ENCODE measurements around the gene SORT1.

The SORT1 gene

GRCh38 chr1:109275706-109276345 lies 121.9 kb downstream of the SORT1 start:
- Histone ChIP-seq H3K4me3 (no peak overlapping the region), H3K36me3 (ENCODE audit: insufficient read depth, low read length) (peaks cover 24% of the 10 kb centered on the region), H3K9ac (ENCODE audit: insufficient read length) (no peak overlapping the region), H3K9me3 (ENCODE audit: low read depth, low read length) (no peaks in the 10 kb centered on the region), H3K27ac (no peak overlapping the region)
- TF ChIP-seq POLR2AphosphoS5 (IDR thresholded peaks at IDR 0.05; ENCODE audit: borderline replicate concordance, low read depth, low read length) (peak; percentile 15; the same call in 1 of the 2 replicates), FOXP2 (optimal IDR thresholded peaks at IDR 0.05; ENCODE audit: control extremely low read depth, extremely low read length, insufficient read depth) (no peak)
- DNase-seq (ENCODE audit: low read depth, low spot score): no peak

- H3K9me3 ChIP-seq (ENCODE audit: low read depth, low read length): no peaks in the 10 kb centered on the region
- no peak overlapping the region for H3K4me3 ChIP-seq
- no peak for DNase-seq (ENCODE audit: low read depth, low spot score)
- peaks cover 14% of the 10 kb centered on the region for H3K36me3 ChIP-seq (ENCODE audit: insufficient read depth, low read length)
- no peak overlapping the region for H3K27ac ChIP-seq
- H3K9ac ChIP-seq (ENCODE audit: insufficient read length): no peak overlapping the region
- TF ChIP-seq FOXP2 (optimal IDR thresholded peaks at IDR 0.05; ENCODE audit: control extremely low read depth, extremely low read length, insufficient read depth) (no peak), EZH2 (IDR thresholded peaks at IDR 0.05) (no peak), POLR2AphosphoS5 (IDR thresholded peaks at IDR 0.05; ENCODE audit: borderline replicate concordance, low read depth, low read length) (no peak)
Measured at GRCh38 chr1:109274533-109275476, 122.9 kb downstream of the SORT1 start.

DNA sequence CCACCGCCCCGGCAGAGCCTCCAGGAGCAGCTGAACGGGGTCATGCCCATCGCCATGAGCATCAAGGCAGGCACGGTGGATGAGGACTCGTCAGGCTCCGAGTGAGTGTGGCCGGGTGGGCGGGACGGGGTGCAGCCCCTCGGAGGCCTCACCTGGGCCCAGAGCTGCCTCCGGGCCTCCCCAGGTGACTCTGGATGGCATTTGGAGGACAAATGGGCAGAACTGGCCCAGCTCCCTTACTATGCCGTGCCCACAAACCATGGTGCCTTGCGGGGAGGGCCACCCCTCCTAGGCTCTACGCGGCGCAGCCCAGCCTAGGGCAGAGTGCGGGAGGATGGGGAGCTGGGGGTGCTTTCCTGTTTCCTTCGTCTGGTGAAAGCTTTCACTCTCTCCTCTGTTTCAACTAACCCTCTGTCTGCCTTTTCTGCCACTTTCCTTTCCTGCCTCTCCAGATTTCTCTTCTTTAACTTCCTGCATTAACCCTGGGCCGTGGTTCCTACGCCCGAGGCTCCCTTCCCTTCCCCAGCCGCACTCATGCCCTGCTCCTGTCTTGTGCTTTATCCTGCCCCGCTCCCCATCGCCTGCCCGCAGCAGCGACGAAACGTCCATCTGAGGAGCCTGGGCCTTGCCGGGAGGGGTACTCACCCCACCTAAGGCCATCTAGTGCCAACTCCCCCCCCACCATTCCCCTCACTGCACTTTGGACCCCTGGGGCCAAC lies 124.0 kb downstream of the SORT1 start:
- Histone ChIP-seq H3K27ac (peak overlapping the region; percentile 46; the same call in 1 of the 2 replicates), H3K4me3 (no peak overlapping the region), H3K9ac (ENCODE audit: insufficient read length) (no peak overlapping the region), H3K9me3 (ENCODE audit: low read depth, low read length) (no peaks in the 10 kb centered on the region), H3K36me3 (ENCODE audit: insufficient read depth, low read length) (peaks cover 6% of the 10 kb centered on the region; the same call in 1 of the 2 replicates)
- no peak for DNase-seq (ENCODE audit: low read depth, low spot score)
- no peak for TF ChIP-seq EZH2 (IDR thresholded peaks at IDR 0.05)
- no peak for TF ChIP-seq POLR2AphosphoS5 (IDR thresholded peaks at IDR 0.05; ENCODE audit: borderline replicate concordance, low read depth, low read length)
- no peak for TF ChIP-seq FOXP2 (optimal IDR thresholded peaks at IDR 0.05; ENCODE audit: control extremely low read depth, extremely low read length, insufficient read depth)

GRCh38 chr1:109272831-109273547 lies 124.7 kb downstream of the SORT1 start:
- DNase-seq (ENCODE audit: low read depth, low spot score): no peak
- Histone ChIP-seq H3K4me3 (no peak overlapping the region), H3K36me3 (ENCODE audit: insufficient read depth, low read length) (no peaks in the 10 kb centered on the region; the same call in 1 of the 2 replicates), H3K27ac (no peak overlapping the region), H3K9me3 (ENCODE audit: low read depth, low read length) (no peaks in the 10 kb centered on the region), H3K9ac (ENCODE audit: insufficient read length) (no peak overlapping the region)
- TF ChIP-seq FOXP2 (optimal IDR thresholded peaks at IDR 0.05; ENCODE audit: control extremely low read depth, extremely low read length, insufficient read depth): no peak
- no peak for TF ChIP-seq POLR2AphosphoS5 (IDR thresholded peaks at IDR 0.05; ENCODE audit: borderline replicate concordance, low read depth, low read length)
- no peak for TF ChIP-seq EZH2 (IDR thresholded peaks at IDR 0.05)

DNA sequence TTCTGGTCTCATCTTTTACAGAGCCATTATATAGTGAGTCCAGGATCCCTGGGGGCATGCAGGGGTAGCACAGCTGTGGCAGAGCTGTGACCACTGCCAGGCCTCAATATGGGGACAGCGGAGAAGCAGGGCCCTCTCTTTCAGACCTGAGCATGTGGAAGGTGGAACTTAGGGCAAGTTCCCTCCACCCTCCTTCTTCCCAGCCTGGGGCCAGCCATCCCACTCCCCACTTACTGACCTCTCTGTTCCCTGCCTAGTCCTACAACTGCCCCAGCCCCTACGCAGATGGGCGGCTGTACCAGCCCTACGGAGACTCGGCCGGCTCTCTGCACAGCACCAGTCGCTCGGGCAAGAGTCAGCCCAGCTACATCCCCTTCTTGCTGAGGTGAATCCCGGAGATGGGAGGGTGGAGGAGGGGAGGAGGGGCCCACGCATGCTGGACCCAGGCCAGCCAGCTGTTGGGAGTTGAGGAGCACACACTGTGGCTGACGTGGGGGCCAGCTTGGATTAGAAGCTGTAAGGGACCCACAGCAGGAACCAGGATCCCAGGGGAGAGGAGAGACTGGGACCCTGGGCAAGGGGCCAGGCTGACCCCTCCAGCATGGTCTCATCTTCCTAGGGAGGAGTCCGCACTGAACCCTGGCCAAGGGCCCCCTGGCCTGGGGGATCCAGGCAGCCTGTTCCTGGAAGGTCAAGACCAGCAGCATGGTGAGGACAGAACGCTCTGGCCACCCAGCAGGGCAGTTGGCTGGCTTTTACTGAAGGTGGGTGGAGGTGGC lies 125.5 kb downstream of the SORT1 start:
- Histone ChIP-seq H3K27ac (no peak overlapping the region), H3K4me3 (no peak overlapping the region), H3K9me3 (ENCODE audit: low read depth, low read length) (no peaks in the 10 kb centered on the region), H3K36me3 (ENCODE audit: insufficient read depth, low read length) (no peaks in the 10 kb centered on the region; the same call in 1 of the 2 replicates), H3K9ac (ENCODE audit: insufficient read length) (no peak overlapping the region)
- TF ChIP-seq EZH2 (IDR thresholded peaks at IDR 0.05): no peak
- no peak for TF ChIP-seq POLR2AphosphoS5 (IDR thresholded peaks at IDR 0.05; ENCODE audit: borderline replicate concordance, low read depth, low read length)
- no peak for TF ChIP-seq FOXP2 (optimal IDR thresholded peaks at IDR 0.05; ENCODE audit: control extremely low read depth, extremely low read length, insufficient read depth)
- DNase-seq (ENCODE audit: low read depth, low spot score): no peak

- Histone ChIP-seq H3K36me3 (ENCODE audit: insufficient read depth, low read length) (no peaks in the 10 kb centered on the region; the same call in 1 of the 2 replicates), H3K4me3 (no peak overlapping the region), H3K9me3 (ENCODE audit: low read depth, low read length) (no peaks in the 10 kb centered on the region), H3K27ac (no peak overlapping the region), H3K9ac (ENCODE audit: insufficient read length) (no peak overlapping the region)
- DNase-seq (ENCODE audit: low read depth, low spot score): no peak
- TF ChIP-seq FOXP2 (optimal IDR thresholded peaks at IDR 0.05; ENCODE audit: control extremely low read depth, extremely low read length, insufficient read depth) (no peak), EZH2 (IDR thresholded peaks at IDR 0.05) (no peak), POLR2AphosphoS5 (IDR thresholded peaks at IDR 0.05; ENCODE audit: borderline replicate concordance, low read depth, low read length) (no peak)
Measured at GRCh38 chr1:109271458-109271857, 126.3 kb downstream of the SORT1 start.
